ENCODE measurements around the gene SPATA31D1.

SPATA31D1 gene

DNA sequence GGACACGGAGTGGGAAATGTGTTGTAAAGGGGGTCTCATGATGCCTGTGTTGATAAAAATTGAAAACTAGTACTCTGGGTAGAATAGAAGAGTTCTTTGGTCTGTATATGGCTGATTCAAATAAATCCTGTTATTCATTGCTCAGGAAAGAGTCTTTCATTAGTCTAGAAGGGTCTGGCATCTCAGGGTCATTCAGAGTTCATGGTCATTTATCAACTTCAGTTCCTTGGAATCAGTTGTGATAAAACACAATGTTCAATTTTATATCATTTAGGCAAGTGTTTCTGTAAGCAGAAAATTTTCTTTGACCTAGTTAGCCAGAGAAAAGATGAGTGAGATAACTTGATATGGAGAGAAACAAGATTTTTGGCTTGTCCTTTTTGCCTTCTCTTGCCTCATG, 36.3 kb downstream of the SPATA31D1 start:
- DNase-seq, result no peak

DNA sequence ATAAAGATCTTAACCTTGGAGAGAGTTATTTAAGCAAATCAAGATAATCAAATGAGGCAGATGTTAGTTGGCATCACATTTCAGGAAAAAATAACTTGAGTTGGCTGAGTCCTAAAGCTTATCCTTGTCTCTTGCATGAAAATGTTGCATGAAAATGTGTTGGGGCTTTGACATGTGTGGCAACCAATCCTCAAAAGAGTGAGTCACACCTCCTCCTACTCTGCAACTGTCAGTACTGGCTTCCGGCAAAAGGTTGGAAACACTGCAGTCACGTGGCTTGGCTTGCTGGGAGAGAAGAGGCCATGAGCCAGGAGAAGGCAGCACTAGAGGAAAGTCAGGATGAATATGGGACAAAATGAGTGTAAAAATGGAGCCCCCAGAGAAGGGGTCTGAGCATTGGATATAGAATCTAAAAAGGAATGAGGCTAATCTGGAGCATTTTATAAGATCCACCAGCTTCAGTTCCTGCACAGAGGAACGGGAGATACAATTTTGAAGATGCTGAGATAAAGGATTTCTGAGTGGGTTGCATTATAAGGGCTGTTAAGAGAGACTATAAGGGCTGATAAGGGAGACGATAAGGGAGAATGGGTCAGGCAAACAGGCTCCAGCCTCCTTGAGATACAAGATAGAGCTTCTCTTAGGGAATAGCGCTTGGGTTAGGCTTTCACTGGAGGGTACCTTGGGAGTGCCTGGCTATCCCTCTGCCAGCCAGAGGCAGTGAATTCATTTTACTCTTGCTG, 43.1 kb downstream of the SPATA31D1 start:
- DNase-seq, result no peak

DNA sequence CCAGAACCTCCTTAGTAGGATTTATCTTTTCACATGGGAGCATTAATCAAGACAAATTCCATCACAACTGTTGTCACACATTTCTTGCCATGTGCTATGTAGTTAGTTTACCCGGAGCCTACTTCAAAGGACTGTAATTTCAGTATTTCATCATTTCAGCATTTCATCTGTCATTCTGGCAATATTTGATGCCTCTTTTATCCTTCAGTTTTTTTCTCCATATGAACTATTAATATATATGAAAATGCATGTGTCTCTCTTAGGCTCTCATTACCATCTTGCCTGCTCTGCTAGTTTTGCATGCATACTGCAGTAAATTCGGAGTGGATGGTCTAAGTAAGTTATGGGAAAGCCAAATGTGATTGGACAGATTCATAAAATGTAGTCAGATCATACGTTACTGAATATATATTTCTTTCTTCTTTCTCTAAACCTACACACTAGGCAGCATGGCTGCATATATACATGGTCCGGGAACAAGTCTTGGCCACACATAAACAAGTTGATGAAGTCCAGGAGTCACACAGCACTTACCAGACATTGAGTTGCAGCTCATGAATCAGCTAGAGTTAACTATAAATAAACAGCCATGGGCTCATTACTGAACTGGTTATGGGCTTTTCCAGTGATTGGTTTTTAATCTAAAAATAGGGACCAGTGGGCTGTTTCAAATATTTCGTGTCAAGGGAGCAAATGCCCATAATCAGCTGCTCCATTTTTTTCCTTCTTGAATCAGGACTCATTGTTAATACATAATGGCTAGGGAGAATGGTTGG, 46.6 kb downstream of the SPATA31D1 start:
- no peak for DNase-seq

DNA sequence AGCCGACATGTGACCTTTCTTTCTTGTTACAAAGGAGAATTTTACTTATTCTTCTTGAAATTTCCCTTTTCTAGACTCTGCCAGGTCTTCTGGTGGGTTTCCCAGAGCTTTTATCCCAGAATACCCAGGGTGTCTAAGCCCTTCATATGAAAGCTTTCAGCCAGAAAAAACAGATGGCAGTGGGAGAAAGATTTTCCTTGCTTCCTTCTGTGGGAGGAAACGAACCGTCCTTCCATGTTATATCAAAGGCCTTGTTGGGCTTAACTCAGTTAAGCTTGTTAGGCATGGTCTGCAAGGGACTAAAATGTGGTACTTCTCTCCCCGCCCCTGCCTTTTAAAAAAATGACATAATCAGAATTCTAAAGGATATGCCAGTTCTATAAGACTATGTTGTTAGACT, 47.5 kb downstream of the SPATA31D1 start:
- no peak for DNase-seq

DNA sequence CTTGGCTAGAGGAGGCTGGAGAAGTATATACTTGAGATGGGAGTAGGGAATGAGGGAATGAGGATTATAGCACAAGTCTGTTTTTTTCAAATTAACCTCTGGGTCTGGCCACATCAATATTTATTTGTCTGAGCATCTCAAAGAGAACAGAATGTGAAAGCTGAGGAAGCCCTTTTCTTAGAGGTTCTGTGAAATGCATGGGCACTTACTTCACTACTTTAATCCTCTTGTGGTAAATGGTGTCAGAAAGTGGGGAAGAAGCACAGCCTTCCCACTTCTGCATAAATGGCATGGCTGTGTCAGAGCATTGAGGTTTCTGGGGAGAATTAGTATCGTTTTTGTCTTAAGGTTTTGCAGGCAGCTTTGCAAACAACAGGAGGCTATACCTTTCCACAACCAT, 48.6 kb downstream of the SPATA31D1 start:
- DNase-seq, result no peak

DNA sequence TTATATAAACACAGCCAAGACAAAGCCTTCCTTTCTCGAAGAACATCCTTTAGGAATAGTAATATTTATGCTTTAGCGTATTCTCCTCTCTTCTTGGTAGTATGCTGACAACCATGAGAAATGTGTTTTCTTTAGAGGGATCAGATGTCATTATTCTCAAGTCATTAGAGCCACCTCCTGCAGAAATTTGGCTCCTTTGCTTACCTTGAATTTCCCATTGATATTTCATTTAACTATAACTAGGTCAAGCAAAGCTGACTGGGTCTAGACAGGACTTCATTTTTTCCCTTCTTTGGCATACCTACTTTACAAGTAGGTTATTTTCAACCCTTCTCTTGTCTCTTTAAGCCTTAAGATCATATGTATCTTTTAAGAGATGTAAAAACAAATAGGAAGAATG, 50.3 kb downstream of the SPATA31D1 start:
- no peak for DNase-seq

Data from CD4-positive, alpha-beta T cell treated with Interferon alpha-2 for 1 hour (primary cell).